ENCODE results near the gene TLR1.
"Not testable (repeated sequence)": the region's sequence is repeated elsewhere in the genome, so short reads cannot be mapped to it uniquely, and the experiment has no call there.

TLR1 gene

DNA sequence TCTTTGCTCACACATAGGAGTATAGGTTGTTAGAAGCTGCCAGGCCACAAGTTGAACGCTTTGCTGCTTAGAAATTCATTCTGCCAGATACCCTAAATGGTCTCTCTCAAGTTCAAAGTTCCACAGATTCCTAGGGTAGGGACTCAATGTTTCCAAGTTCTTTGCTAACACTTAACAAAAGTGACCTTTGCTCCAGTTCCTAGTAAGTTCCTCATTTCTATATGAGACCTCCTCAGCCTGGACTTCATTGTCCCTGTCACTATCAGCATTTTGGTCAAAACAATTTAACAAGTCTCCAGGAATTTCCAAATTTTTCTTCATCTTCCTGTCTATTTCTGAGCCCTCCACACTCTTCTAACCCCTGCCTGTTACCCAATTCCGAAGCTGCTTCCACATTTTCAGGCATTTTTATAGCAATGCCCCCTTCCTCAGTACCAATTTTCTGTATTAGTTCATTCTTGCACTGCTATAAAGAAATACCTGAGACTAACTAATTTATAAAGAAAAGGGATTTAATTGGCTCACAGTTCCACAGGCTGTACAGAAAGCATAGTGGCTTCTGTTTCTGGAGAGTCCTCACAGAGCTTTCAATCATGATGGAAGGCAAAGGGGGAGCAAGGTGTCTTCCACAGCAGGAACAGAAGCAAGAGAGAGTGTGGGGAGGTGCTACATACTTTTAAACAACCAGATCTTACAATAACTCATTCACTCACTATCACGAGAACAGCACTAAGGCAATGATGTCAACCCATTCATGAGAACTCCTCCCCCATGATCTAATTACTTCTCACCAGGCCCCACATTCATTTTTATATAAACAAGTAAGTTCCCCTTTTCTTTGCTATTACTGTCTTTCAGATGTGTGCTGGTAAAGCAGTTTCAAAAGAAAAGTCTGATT is 11.5 kb upstream of the TLR1 start:
- TF ChIP-seq FOXM1 (IDR thresholded peaks at IDR 0.05; ENCODE audit: borderline replicate concordance) (no peak), L3MBTL2 (conservative IDR thresholded peaks at IDR 0.05) (no peak), SUZ12 (IDR thresholded peaks at IDR 0.05) (no peak), HDGF (IDR thresholded peaks at IDR 0.05; ENCODE audit: borderline replicate concordance) (no peak), CTBP1 (IDR thresholded peaks at IDR 0.05; ENCODE audit: borderline replicate concordance) (no peak), ZNF384 (IDR thresholded peaks at IDR 0.05) (no peak), BHLHE40 (IDR thresholded peaks at IDR 0.05; ENCODE audit: borderline replicate concordance) (no peak), ARNT (IDR thresholded peaks at IDR 0.05) (no peak), TARDBP (IDR thresholded peaks at IDR 0.05) (no peak)
- DNase-seq (ENCODE audit: extremely low spot score): no peak
- ChIA-PET CTCF (no interaction called here), POLR2A (no interaction called here)

DNA sequence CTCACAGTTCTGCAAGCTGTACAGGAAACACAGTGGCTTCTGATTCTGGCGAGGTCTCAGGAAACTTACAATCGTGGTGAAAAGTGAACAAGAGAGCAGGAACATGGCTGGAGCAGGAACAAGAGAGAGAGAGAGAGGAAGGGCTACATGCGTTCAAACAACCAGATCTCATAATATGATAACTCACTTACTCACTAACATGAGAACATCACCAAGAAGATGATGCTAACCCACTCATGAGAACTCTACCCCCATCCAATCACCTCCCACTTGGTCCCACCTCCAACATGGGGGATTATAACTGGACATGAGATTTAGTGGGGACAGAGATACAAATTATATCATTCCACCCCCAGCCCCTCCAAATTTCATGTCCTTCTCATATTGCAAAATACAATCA is 9.8 kb upstream of the TLR1 start:
- POLR2A ChIA-PET: no interaction called here
- TF ChIP-seq TARDBP (IDR thresholded peaks at IDR 0.05) (no peak), SUZ12 (IDR thresholded peaks at IDR 0.05) (no peak), FOXA1 (IDR thresholded peaks at IDR 0.05) (no peak), FOXK2 (IDR thresholded peaks at IDR 0.05) (no peak), CTBP1 (IDR thresholded peaks at IDR 0.05; ENCODE audit: borderline replicate concordance) (no peak), SP1 (IDR thresholded peaks at IDR 0.05) (no peak), BHLHE40 (IDR thresholded peaks at IDR 0.05; ENCODE audit: borderline replicate concordance) (no peak), FOXM1 (IDR thresholded peaks at IDR 0.05; ENCODE audit: borderline replicate concordance) (no peak), ZNF384 (IDR thresholded peaks at IDR 0.05) (no peak), LEF1 (IDR thresholded peaks at IDR 0.05; ENCODE audit: borderline replicate concordance) (no peak), ELF4 (IDR thresholded peaks at IDR 0.05) (no peak), HDGF (IDR thresholded peaks at IDR 0.05; ENCODE audit: borderline replicate concordance) (no peak), ARNT (IDR thresholded peaks at IDR 0.05) (no peak), L3MBTL2 (conservative IDR thresholded peaks at IDR 0.05) (no peak), NFRKB (IDR thresholded peaks at IDR 0.05) (no peak)
- TF ChIP-seq, protein P1, sequence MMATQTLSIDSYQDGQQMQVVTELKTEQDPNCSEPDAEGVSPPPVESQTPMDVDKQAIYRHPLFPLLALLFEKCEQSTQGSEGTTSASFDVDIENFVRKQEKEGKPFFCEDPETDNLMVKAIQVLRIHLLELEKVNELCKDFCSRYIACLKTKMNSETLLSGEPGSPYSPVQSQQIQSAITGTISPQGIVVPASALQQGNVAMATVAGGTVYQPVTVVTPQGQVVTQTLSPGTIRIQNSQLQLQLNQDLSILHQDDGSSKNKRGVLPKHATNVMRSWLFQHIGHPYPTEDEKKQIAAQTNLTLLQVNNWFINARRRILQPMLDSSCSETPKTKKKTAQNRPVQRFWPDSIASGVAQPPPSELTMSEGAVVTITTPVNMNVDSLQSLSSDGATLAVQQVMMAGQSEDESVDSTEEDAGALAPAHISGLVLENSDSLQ (IDR thresholded peaks at IDR 0.05): no peak
- CTCF ChIA-PET: no interaction called here
- no peak for DNase-seq (ENCODE audit: extremely low spot score)

DNA sequence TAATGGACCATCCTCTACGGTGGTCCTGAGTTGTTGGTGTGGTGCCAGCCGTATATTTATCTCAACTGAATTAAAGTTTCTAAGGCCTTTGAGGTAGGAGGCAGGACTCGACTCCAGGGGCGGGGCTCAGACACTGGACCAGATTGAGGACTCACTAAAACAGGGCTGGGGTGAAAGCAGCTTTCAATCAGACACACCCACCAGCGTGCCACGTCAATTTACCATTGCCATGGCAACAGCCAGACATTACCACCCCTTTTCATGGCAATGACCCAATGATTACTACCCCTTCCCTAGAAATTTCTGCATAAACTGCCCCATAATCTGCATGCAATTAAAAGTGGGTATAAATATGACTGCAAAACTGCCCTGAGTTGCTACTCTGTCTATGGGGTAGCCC is 6.7 kb upstream of the TLR1 start:
- CTCF ChIA-PET: no interaction called here
- TF ChIP-seq HDGF (IDR thresholded peaks at IDR 0.05; ENCODE audit: borderline replicate concordance) (no peak), LEF1 (IDR thresholded peaks at IDR 0.05; ENCODE audit: borderline replicate concordance) (no peak), BHLHE40 (IDR thresholded peaks at IDR 0.05; ENCODE audit: borderline replicate concordance) (no peak), ZNF384 (IDR thresholded peaks at IDR 0.05) (no peak), SP1 (IDR thresholded peaks at IDR 0.05) (no peak), ARNT (IDR thresholded peaks at IDR 0.05) (no peak), FOXA1 (IDR thresholded peaks at IDR 0.05) (no peak), FOXK2 (IDR thresholded peaks at IDR 0.05) (no peak), FOXM1 (IDR thresholded peaks at IDR 0.05; ENCODE audit: borderline replicate concordance) (no peak), CTBP1 (IDR thresholded peaks at IDR 0.05; ENCODE audit: borderline replicate concordance) (no peak), L3MBTL2 (conservative IDR thresholded peaks at IDR 0.05) (no peak), ELF4 (IDR thresholded peaks at IDR 0.05) (no peak), NFRKB (IDR thresholded peaks at IDR 0.05) (no peak)
- TF ChIP-seq, protein P1 (IDR thresholded peaks at IDR 0.05): no peak
- POLR2A ChIA-PET: no interaction called here
- no peak for DNase-seq (ENCODE audit: extremely low spot score)

DNA sequence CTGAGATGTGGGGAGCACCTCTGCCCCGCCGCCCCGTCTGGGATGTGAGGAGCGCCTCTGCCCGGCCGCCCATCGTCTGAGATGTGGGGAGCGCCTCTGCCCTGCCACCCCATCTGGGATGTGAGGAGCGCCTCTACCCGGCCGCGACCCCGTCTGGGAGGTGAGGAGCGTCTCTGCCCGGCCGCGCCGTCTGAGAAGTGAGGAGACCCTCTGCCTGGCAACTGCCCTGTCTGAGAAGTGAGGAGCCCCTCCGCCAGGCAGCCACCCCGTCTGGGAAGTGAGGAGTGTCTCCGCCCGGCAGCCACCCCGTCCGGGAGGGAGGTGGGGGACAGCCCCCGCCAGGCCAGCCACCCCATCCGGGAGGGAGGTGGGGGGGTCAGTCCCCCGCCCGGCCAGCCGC is 2.9 kb upstream of the TLR1 start:
- DNase-seq (ENCODE audit: extremely low spot score); CTCF ChIA-PET; POLR2A ChIA-PET: not testable (repeated sequence)

DNA sequence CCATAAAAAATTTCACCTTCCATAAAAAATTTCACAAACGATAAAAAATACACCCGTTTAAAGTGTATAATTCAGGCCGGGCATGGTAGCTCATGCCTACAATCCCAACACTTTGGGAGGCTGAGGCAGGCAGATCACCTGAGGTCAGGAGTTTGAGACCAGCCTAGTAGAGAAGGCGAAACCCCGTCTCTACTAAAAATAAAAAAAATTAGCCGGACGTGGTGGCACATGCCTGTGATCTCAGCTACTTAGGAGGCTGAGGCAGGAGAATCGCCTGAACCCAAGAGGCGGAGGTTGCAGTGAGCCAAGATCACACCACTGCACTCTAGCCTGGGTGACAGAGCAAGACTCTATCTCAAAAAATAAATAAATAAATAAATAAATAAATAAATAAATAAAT is 1.7 kb upstream of the TLR1 start:
- DNase-seq (ENCODE audit: extremely low spot score); POLR2A ChIA-PET: not testable (repeated sequence)
- CTCF ChIA-PET: interaction anchor here (3.0 kb wide), 1 partner anchor 48 kb away, joined by 17 read pairs; no protein-coding TSS in a partner anchor

DNA sequence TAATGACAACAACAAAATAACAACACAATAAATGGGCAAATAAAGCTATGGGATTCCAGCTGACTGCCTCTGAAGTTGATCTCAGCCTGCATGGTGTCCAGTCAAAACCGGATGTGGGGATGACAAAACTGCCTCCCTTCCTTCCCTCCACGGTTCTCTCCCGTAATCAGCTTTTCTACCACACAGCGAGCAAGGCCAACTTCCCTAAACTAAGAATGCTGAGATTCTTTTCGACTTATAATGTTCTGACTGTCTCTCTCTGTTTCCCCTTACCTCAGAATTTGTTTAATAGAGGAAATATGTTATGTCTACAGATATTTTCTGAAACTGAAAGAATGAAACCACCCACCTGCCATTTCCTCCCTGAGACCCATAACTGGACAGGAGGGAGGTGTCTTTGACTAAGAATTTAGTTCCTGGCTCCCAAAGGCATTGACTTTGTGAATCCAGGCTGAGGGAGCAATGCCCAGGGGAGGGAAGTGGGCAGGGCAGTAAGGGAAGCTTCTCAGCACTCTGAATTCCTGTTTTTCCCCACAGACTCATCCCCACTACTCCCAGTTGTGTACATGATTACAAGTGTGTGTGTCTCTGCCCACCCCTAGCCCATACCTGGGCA is 1.0 kb upstream of the TLR1 start:
- TF ChIP-seq LEF1 (IDR thresholded peaks at IDR 0.05; ENCODE audit: borderline replicate concordance): no peak
- no peak for TF ChIP-seq SUZ12 (IDR thresholded peaks at IDR 0.05)
- no peak for TF ChIP-seq BHLHE40 (IDR thresholded peaks at IDR 0.05; ENCODE audit: borderline replicate concordance)
- no peak for TF ChIP-seq NFRKB (IDR thresholded peaks at IDR 0.05)
- TF ChIP-seq, protein P1 (IDR thresholded peaks at IDR 0.05): no peak
- no peak for TF ChIP-seq CTBP1 (IDR thresholded peaks at IDR 0.05; ENCODE audit: borderline replicate concordance)
- no peak for TF ChIP-seq ELF4 (IDR thresholded peaks at IDR 0.05)
- TF ChIP-seq FOXK2 (IDR thresholded peaks at IDR 0.05): no peak
- TF ChIP-seq L3MBTL2 (conservative IDR thresholded peaks at IDR 0.05): no peak
- no peak for TF ChIP-seq ZNF384 (IDR thresholded peaks at IDR 0.05)
- TF ChIP-seq SP1 (IDR thresholded peaks at IDR 0.05): no peak
- TF ChIP-seq ARNT (IDR thresholded peaks at IDR 0.05): no peak
- no peak for TF ChIP-seq FOXM1 (IDR thresholded peaks at IDR 0.05; ENCODE audit: borderline replicate concordance)
- no peak for TF ChIP-seq TARDBP (IDR thresholded peaks at IDR 0.05)
- TF ChIP-seq HDGF (IDR thresholded peaks at IDR 0.05; ENCODE audit: borderline replicate concordance): no peak
- ChIA-PET POLR2A (no interaction called here), CTCF (interaction anchor here (0.7 to 3.0 kb wide), 2 partner anchors 47 to 333 kb away, joined by 3 to 17 read pairs; no protein-coding TSS in a partner anchor)
- DNase-seq (ENCODE audit: extremely low spot score): no peak
